Measurements from ENCODE around the gene CA5A.
"Not testable (repeated sequence)": the region's sequence is repeated elsewhere in the genome, so short reads cannot be mapped to it uniquely, and the experiment has no call there.

The CA5A gene

GRCh38 chr16:87946596-87947347 lies 10.4 kb upstream of the CA5A start:
- DNase-seq = no peak

- no peak for DNase-seq
Measured at GRCh38 chr16:87945351-87946042, 9.2 kb upstream of the CA5A start.

GRCh38 chr16:87942680-87943079 lies 6.4 kb upstream of the CA5A start:
- DNase-seq = no peak

- no peak for DNase-seq
Measured at GRCh38 chr16:87939562-87940423, 3.5 kb upstream of the CA5A start.

GRCh38 chr16:87938412-87938949 lies 2.2 kb upstream of the CA5A start:
- no peak for DNase-seq

DNA sequence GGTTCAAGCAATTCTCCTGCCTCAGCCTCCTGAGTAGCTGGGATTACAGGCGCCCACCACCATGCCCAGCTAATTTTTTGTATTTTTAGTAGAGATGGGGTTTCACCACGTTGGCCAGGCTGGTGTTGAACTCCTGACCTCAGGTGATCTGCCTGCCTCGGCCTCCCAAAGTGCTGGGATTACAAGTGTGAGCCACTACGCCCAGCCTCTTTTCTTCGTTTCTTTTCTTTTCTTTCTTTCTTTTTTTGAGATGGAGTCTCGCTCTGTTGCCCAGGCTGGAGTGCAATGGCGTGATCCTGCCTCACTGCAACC lies 858 bp upstream of the CA5A start:
- DNase-seq = not testable (repeated sequence)

- DNase-seq = not testable (repeated sequence)
Measured at GRCh38 chr16:87936016-87936374, 334 bp downstream of the CA5A start.

- DNase-seq = not testable (repeated sequence)
Measured at GRCh38 chr16:87934752-87935425, 1.4 kb downstream of the CA5A start.

- DNase-seq = no peak
Measured at GRCh38 chr16:87933140-87933495, 3.2 kb downstream of the CA5A start.

GRCh38 chr16:87932475-87933139 lies 3.7 kb downstream of the CA5A start:
- DNase-seq = not testable (repeated sequence)

GRCh38 chr16:87931504-87931903 lies 4.8 kb downstream of the CA5A start:
- DNase-seq = no peak

- no peak for DNase-seq
Measured at GRCh38 chr16:87930456-87930855, 5.9 kb downstream of the CA5A start.

DNA sequence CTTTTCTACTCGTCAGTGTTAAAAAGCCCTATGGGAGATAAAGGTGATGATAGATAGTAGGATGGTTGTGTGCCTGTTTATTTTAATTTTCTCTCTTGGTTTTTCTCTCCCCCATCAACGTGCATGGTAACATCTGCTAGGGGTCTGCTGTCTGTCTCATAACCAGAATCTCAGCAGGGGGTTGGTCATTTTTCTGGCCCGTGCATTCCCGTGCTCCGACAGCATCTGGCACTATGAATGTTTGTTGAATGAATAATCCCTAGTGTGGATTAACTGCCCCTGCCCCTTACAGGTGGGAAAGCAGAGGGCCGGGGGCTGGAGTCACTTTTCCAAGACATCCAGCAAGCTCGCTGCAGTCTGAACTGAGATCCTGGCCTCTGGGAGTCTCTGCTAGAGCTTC lies 6.3 kb downstream of the CA5A start:
- DNase-seq = no peak

DNA sequence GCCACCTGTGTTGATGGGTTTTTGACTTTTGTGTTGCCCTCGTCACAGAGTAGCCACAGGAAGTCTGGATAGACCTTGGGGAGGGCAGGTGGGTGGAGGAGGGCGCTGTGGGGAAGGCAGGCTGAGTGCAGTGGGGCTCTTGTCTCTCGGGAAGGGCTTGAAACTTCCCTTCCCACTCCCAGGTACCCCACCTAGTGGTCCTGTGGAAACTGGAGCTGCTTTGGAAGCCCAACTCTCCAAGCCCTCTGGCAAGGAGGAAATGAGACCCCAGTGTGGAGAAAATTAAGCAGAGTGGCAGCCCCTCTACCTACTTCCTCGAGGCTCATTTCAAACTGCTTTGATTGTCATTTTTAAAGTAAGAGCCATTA lies 9.2 kb downstream of the CA5A start:
- no peak for DNase-seq

GRCh38 chr16:87926246-87927194 lies 9.8 kb downstream of the CA5A start:
- DNase-seq = peak; percentile 28

GRCh38 chr16:87924811-87925670 lies 11.3 kb downstream of the CA5A start:
- no peak for DNase-seq

DNA sequence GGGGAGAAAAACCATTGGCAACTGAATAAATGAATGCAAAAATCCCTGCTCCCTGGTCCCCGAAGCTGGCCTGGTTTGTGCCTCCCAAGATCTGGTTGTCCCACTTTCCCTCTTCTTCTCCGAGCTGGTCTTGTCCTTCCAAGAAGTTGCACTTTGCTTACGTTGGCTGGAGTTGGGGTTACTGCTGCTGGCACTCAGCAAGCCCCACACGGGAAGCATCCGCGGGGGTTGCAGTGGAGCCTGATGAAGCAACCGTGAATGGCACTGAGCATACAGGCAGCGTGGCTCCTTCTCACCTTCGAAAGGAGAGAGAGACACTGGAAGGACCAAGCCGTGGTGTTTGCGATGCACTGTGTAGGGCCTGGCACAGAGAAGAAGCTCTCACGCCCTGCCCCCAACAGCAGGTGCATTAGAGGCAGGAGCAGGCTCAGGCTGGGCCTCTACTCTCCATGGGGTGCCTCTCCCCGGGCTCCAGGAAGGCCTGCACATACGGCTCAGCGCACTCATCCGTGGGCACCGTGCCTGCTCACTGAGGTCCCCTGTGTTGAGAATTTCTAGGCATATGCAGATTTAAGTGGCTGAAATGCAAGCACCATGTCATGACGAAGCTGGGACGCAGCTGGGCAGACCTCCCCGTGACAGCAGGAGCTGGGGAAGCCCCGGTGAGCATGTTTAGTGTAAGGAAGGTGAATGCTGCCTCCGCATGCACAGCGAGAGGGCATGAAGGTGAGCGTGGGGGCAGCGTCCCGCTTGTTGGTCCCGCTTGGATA lies 12.1 kb downstream of the CA5A start:
- no peak for DNase-seq

GRCh38 chr16:87922250-87922871 lies 14.0 kb downstream of the CA5A start:
- DNase-seq = no peak

DNA sequence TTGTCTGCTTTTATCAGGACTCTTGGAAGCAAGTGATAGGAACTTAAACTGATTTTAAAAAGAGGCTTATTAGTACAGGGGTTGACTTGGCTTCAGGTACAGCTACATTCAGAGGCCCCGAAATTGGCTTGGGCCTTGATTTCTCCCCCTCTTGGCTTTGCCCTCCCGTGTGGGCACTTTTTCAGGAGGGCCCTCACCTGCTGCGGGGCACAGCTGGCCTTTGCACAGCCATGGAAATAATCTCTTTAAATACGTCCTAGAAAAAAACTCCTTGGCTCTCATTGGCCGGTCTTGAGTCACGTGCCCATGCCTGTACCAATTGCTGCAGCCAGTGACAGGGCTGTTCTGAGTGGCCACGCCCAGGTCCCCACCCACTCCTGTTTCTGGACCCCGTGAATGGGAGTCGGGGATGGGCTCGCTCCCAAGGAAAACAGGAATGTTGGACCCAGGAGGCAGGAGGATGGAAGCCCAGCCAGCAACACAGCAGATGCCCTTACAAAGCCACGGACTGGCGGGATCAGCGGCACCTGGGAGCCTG lies 15.0 kb downstream of the CA5A start:
- no peak for DNase-seq
